Muscle of leg (tissue), 11 donors: ENCODE measurements around the gene ATP2C1. TPM values are rescaled to one million over a fixed set of nuclear protein-coding genes. Genes with fewer than 3 reads are reported as not detected.
"Not testable (repeated sequence)": the region's sequence is repeated elsewhere in the genome, so short reads cannot be mapped to it uniquely, and the experiment has no call there.

Source experiments
- DNase-seq: peaks from one replicate; pipeline ENCODE4 v3.0.0; 2013
- H3K27ac ChIP-seq: one replicate; pipeline ENCODE4 v1.5.1; 2013; ENCODE audit warnings: mild to moderate bottlenecking, low read length, control low read depth
- H3K27me3 ChIP-seq: one replicate; pipeline ENCODE4 v1.6.1; 2013; ENCODE audit warnings: low read length; ENCODE audit not compliant: control insufficient read depth, insufficient read depth
- H3K36me3 ChIP-seq: one replicate; pipeline ENCODE4 v1.6.1; 2013; ENCODE audit warnings: low read length; ENCODE audit not compliant: control insufficient read depth, insufficient read depth
- H3K4me1 ChIP-seq: one replicate; pipeline ENCODE4 v1.6.1; 2013; ENCODE audit warnings: low read length; ENCODE audit not compliant: control insufficient read depth, insufficient read depth
- H3K4me3 ChIP-seq: one replicate; pipeline ENCODE4 v1.5.1; 2013; ENCODE audit warnings: low read length, control low read depth
- H3K9me3 ChIP-seq: replicated peaks from 2 replicates; pipeline ENCODE4 v1.6.1; 2013; ENCODE audit warnings: low read depth, low read length; ENCODE audit not compliant: control insufficient read depth
- WGBS: methylation state at CpG from one replicate; pipeline ENCODE4 v1.1.5; 2013; ENCODE audit warnings: missing lambda C conversion rate; ENCODE audit not compliant: insufficient coverage; 5-methylcytosine and 5-hydroxymethylcytosine counted together
- polyA plus RNA-seq, 8 donors: library from polyadenylated mRNA; unstranded; fragments of 120-200 nt; gene quantifications; one replicate each; pipeline versions ENCODE4 v1.2.1 to v1.2.3, GENCODE V29; 2013; ENCODE audit warnings: inconsistent platforms in 1 of 8, low replicate concordance in 1 of 8; ENCODE audit not compliant: insufficient read length in 8 of 8, insufficient read depth in 1 of 8
- total RNA-seq: library from RNA; stranded (reverse); fragments of 120-200 nt; gene quantifications from one replicate; pipeline ENCODE4 v1.2.4, GENCODE V29; 2013

Gene ATP2C1
- total and polyA plus RNA-seq, 9 donors, result 46.5 to 92.6 (median 63.0) TPM

DNA sequence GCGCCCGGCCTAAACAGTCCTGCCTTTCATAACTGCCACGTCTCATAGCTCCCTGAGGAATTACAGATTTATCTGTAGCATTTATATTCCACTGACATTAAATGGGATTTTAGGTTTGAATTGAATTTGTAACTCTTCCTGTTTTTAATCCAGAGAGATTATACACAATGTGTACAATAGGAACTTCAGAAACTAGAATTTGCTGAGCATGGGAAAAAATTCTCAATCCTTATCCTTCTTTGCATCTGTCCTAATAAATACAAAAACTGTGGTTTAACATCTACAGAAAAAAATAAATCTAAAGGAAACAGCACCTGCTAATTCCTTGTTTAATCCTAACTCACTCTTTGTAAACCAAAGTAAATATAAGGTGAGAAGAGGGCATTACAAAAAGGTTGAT, 135.0 kb downstream of the ATP2C1 start:
- Histone ChIP-seq H3K36me3 (peaks cover 14% of the 10 kb centered on the region), H3K27me3 (no peaks in the 10 kb centered on the region), H3K4me1 (peaks cover 7% of the 10 kb centered on the region), H3K27ac (no peak overlapping the region), H3K9me3 (no peaks in the 10 kb centered on the region), H3K4me3 (no peak overlapping the region)
- WGBS, result no CpG with 5 or more reads among the region's 3 CpGs
- DNase-seq, result no peak

DNA sequence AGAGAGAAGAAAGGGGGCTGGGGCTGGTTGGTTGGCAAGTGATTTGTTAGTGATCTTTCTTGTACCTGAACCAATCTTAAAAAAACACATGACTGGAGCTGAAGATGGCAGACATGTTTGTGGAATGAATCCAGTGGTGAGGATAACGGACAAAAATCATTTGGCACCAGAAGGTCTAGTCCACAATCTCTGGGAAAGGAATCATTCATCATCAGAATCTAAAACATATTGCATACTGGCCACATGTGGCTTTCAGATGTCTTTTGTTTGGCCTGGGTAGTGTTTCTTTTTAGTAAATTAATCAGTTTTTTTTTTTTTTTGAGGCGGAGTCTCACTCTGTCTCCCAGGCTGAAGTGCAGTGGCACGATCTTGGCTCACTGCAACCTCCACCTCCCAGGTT, 137.8 kb downstream of the ATP2C1 start:
- no peaks in the 10 kb centered on the region for H3K9me3 ChIP-seq
- H3K4me3 ChIP-seq, result no peak overlapping the region
- WGBS, result no CpG with 5 or more reads among the region's 3 CpGs
- peaks cover 4% of the 10 kb centered on the region for H3K4me1 ChIP-seq
- H3K27ac ChIP-seq, result no peak overlapping the region
- H3K27me3 ChIP-seq, result no peaks in the 10 kb centered on the region
- peaks cover 6% of the 10 kb centered on the region for H3K36me3 ChIP-seq
- DNase-seq, result no peak

DNA sequence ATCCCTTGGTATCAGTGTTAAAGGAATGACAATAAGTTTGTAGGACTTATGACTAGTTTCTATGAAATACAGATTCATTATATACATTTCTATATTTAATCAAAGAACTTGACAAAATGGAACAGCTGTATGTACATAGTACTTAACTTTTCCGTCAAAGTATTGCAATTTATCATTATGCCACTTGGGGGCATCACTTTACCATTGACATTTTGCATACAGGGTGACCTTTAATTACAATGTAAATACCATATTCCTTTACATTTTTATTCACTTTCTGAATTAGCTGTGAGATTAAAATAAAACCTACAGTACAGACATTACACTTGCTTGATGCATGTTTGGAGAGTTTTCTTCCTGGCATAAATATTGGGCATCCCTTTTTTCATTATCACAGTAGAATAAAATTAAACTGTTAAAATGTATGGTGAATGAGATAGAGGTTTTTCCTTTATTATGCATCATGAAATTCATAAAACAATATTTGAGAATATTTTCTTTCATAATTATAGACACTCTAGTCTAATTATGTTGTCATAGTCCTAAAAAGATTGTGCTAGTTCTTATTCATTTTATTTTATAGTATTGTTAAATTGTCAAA, 139.7 kb downstream of the ATP2C1 start:
- Histone ChIP-seq H3K4me1 (no peaks in the 10 kb centered on the region), H3K36me3 (peaks cover 6% of the 10 kb centered on the region), H3K4me3 (no peak overlapping the region), H3K9me3 (no peaks in the 10 kb centered on the region), H3K27ac (no peak overlapping the region), H3K27me3 (no peaks in the 10 kb centered on the region)
- WGBS, result no CpG with 5 or more reads among the region's 1 CpG
- peak; percentile 48 for DNase-seq

DNA sequence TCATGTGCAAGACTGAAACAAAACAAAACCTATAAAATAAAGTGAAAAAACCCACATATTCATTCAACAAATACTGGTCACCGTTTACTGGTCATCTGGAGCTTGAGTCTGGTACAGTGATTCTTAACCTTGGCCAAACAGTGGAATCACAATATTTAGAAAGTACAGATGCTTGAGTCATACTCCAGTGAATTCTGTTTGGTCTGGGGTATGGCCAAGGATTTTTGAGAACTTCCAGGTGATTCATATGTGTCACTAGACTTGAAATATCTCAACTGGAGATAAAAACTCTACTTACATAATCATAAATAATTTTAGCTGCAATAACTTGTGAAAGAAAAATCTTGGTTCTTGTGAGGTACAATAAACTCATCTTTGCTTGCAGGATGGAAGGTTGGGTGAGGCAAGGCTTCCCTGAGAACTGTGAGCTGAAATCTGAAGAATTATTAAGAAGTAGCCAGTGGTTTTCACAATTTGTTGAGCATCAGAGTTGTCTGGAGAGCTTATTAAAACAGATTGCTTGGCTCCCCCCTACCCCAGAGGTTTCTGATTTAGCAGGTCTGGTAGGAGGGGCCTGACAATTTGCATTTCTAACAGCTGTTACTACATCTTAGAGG, 142.4 kb downstream of the ATP2C1 start:
- H3K36me3 ChIP-seq, result peaks cover 2% of the 10 kb centered on the region
- no peaks in the 10 kb centered on the region for H3K27me3 ChIP-seq
- H3K9me3 ChIP-seq, result no peaks in the 10 kb centered on the region
- WGBS, result no CpG with 5 or more reads among the region's 1 CpG
- H3K27ac ChIP-seq, result no peak overlapping the region
- H3K4me1 ChIP-seq, result no peaks in the 10 kb centered on the region
- DNase-seq, result no peak
- H3K4me3 ChIP-seq, result no peak overlapping the region

DNA sequence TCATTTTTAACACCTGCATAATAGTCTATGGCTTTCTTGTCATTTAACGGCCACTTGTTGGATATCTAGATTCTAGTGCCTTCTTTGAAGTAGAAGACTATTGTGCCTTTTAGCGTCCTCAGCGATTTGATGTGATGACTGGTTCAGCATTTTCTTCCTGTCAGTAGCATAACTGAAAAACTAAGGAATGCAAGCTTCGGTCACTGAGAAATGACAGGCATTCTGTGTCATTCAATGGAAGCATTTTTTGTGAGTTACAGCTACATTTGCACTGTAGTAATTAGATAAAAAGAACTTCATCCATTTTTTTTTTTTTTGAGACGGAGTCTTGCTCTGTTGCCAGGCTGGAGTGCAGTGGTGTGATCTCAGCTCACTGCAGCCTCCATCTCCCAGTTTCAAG, 143.1 kb downstream of the ATP2C1 start:
- Histone ChIP-seq H3K27me3 (no peaks in the 10 kb centered on the region), H3K27ac (no peak overlapping the region), H3K4me3 (no peak overlapping the region), H3K4me1 (no peaks in the 10 kb centered on the region), H3K36me3 (no peaks in the 10 kb centered on the region), H3K9me3 (no peaks in the 10 kb centered on the region)
- no peak for DNase-seq
- WGBS, result 68% methylated on average over 3 of the region's 5 CpGs

DNA sequence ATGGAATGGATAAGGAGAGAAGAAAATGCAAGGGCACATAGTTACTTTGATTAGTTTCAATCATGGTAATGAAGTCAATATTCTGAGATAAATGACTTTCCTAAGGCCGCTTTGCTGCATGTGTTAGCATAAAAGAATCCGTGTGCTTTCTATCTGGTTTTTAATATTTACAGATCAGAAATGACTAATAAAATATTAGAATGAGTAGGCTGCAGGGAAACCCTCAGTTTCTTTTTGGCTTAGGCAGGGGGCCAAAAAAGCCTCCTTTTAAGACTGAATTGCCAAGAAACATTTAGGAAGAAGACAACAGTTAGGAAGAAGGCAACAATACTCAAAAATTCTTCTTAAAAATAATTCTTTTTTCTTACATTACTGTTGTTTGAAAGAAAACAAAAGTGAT, 144.4 kb downstream of the ATP2C1 start:
- no CpG with 5 or more reads among the region's 2 CpGs for WGBS
- Histone ChIP-seq H3K4me1 (no peaks in the 10 kb centered on the region), H3K9me3 (no peaks in the 10 kb centered on the region), H3K27me3 (no peaks in the 10 kb centered on the region), H3K4me3 (no peak overlapping the region), H3K27ac (no peak overlapping the region), H3K36me3 (no peaks in the 10 kb centered on the region)
- DNase-seq, result no peak

DNA sequence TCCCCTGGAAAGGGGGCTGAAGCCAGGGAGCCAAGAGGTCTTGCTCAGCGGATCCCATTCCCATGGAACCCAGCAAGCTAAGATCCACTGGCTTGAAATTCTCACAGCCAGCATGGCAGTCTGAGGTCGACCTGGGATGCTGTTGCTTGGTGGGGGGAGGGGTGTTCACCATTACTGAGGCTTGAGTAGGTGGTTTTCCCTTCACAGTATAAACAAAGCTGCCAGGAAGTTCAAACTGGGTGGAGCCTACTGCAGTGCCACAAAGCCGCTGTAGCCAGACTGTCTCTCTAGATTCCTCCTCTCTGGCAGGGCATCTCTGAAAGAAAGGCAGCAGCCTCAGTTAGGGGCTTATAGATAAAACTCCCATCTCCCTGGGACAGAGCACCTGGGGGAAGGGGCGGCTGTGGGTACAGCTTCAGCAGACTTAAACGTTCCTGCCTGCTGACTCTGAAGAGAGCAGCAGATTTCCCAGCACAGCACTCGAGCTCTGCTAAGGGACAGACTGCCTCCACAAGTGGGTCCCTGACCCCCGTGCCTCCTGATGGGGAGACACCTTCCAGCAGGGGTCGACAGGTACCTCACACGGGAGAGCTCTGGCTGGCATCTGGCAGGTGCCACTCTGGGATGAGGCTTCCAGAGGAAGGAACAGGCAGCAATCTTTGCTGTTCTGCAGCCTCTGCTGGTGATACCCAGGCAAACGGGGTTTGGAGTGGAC, 148.5 kb downstream of the ATP2C1 start:
- not testable (repeated sequence) for H3K36me3 ChIP-seq, H3K9me3 ChIP-seq, H3K4me1 ChIP-seq, H3K4me3 ChIP-seq, DNase-seq, H3K27me3 ChIP-seq, H3K27ac ChIP-seq
- 86% methylated on average over 8 of the region's 10 CpGs for WGBS

DNA sequence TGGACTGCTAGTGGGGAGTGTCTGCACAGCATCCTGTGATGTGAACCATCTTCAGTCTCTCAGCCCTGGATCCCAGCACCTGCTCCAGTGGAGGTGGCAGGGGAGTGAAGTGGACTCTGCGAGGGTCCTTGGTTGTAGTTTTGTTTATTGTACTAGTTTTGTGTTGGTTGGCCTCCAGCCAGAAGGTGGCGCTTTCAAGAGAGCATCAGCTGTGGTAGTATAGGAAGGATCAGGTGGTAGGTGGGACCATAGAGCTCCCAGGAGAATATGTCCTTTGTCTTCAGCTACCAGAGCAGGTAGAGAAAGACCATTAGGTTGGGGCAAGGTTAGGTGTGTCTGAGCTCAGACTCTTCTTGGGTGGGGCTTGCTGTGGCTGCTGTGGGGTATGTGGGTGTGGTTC, 153.7 kb downstream of the ATP2C1 start:
- Histone ChIP-seq H3K36me3 (no peaks in the 10 kb centered on the region), H3K27me3 (no peaks in the 10 kb centered on the region), H3K4me3 (no peak overlapping the region), H3K27ac (no peak overlapping the region), H3K9me3 (peaks cover 2% of the 10 kb centered on the region), H3K4me1 (no peaks in the 10 kb centered on the region)
- WGBS, result 95% methylated on average over 2 of the region's 2 CpGs
- DNase-seq, result no peak

DNA sequence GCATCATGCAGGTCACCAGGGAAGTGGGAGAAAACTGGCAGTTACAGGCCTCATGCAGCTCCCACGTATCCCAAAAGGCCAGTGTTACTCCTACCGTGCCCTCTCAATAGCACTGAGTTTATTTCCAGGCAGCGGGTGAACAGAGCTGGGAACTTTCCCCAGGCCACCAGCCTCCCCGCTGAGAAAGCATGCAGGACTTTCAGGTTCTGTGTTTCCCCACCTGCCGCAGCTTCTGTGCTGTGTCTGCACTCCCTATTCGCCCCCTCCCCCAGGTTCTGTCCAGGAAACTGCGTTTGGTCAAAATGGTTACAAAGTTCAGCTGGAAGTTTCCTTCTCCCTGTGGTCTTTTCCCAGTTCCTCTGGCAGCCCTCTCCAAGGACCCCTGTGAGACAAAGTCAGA, 154.1 kb downstream of the ATP2C1 start:
- WGBS, result 88% methylated on average over 6 of the region's 7 CpGs
- no peak for DNase-seq
- Histone ChIP-seq H3K27ac (no peak overlapping the region), H3K9me3 (peaks cover 2% of the 10 kb centered on the region), H3K36me3 (no peaks in the 10 kb centered on the region), H3K27me3 (no peaks in the 10 kb centered on the region), H3K4me1 (no peaks in the 10 kb centered on the region), H3K4me3 (no peak overlapping the region)

DNA sequence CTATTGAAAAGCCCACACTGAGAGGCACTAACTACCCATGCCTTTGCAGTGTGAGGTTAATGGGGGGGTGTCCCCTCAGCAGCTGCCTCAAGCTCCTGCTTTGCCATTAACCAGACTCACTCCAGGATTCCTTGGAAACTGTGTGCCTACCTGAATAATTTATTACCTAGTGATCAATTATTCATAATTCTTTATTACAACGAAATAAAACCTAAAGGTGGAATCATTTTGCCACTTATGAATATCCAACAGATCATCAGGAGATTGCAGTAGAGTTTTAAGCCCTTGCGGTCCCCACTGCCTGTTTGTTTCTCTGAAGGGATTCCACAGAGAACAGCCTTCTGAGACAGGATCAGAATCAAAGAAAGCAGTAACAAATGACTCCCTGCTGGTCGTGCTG, 156.1 kb downstream of the ATP2C1 start:
- H3K9me3 ChIP-seq, result no peaks in the 10 kb centered on the region
- no peak for DNase-seq
- H3K36me3 ChIP-seq, result no peaks in the 10 kb centered on the region
- WGBS, result no CpG with 5 or more reads among the region's 3 CpGs
- H3K27me3 ChIP-seq, result no peaks in the 10 kb centered on the region
- H3K4me3 ChIP-seq, result no peak overlapping the region
- H3K27ac ChIP-seq, result no peak overlapping the region
- no peaks in the 10 kb centered on the region for H3K4me1 ChIP-seq
